Hepatocyte (in vitro differentiated cells): Measurements from ENCODE around the gene TBCD. TPM values are rescaled to one million over a fixed set of nuclear protein-coding genes. Genes with fewer than 3 reads are reported as not detected.

Experiments
- DNase-seq: peaks from one replicate; pipeline ENCODE4 v3.0.0-alpha.2; 2016; ENCODE audit warnings: low spot score
- H2AFZ ChIP-seq: fragments of 200-600 bp; sonication (generic); 2 replicates; pipeline ENCODE4 v1.6.0; 2016; ENCODE audit warnings: antibody characterized with exemption, mild to moderate bottlenecking
- H3K27ac ChIP-seq: fragments of 200-600 bp; sonication (generic); 2 replicates; pipeline ENCODE4 v1.5.1; 2016; ENCODE audit warnings: mild to moderate bottlenecking
- H3K27me3 ChIP-seq: fragments of 200-600 bp; sonication (generic); 2 replicates; pipeline ENCODE4 v1.6.1; 2016
- H3K36me3 ChIP-seq: fragments of 200-600 bp; sonication (generic); replicated peaks from 2 replicates; pipeline ENCODE4 v1.5.1; 2016; ENCODE audit warnings: low read depth; ENCODE audit not compliant: insufficient read depth
- H3K4me1 ChIP-seq: fragments of 200-600 bp; sonication (generic); 2 replicates; pipeline ENCODE4 v1.5.1; 2016; ENCODE audit warnings: mild to moderate bottlenecking, moderate library complexity; ENCODE audit not compliant: insufficient read depth
- H3K4me2 ChIP-seq: fragments of 200-600 bp; sonication (generic); 2 replicates; pipeline ENCODE4 v1.6.0; 2016
- H3K4me3 ChIP-seq: fragments of 200-600 bp; sonication (generic); 2 replicates; pipeline ENCODE4 v1.5.1; 2016; ENCODE audit warnings: mild to moderate bottlenecking
- H3K79me2 ChIP-seq: fragments of 200-600 bp; sonication (generic); 2 replicates; pipeline ENCODE4 v1.6.0; 2017; ENCODE audit warnings: mild to moderate bottlenecking
- H3K9me2 ChIP-seq: fragments of 200-600 bp; sonication (generic); replicated peaks from 2 replicates; pipeline ENCODE4 v1.6.0; 2017; ENCODE audit warnings: mild to moderate bottlenecking; ENCODE audit not compliant: insufficient read depth
- H3K9me3 ChIP-seq: fragments of 200-600 bp; sonication (generic); 2 replicates; pipeline ENCODE4 v1.5.1; 2016; ENCODE audit warnings: low read depth, mild to moderate bottlenecking
- H4K20me1 ChIP-seq: fragments of 200-600 bp; sonication (generic); 2 replicates; pipeline ENCODE4 v1.6.0; 2016; ENCODE audit warnings: mild to moderate bottlenecking; ENCODE audit not compliant: insufficient read depth, poor library complexity, severe bottlenecking
- EZH2 ChIP-seq: fragments of 200-600 bp; sonication (generic); IDR thresholded peaks from 2 replicates; pipeline ENCODE4 v1.6.1; 2016; ENCODE audit warnings: antibody characterized with exemption, mild to moderate bottlenecking, borderline replicate concordance
- EZH2phosphoT487 ChIP-seq: fragments of 200-600 bp; sonication (generic); IDR thresholded peaks from one replicate; pipeline ENCODE4 v1.6.1; 2018; ENCODE audit warnings: antibody characterized with exemption, mild to moderate bottlenecking, low read depth, moderate library complexity; ENCODE audit not compliant: unreplicated experiment, severe bottlenecking
- WGBS: methylation state at CpG from one replicate; pipeline ENCODE4 v1.1.6; 2016; ENCODE audit warnings: low lambda C conversion rate; ENCODE audit errors: missing lambda C conversion rate; 5-methylcytosine and 5-hydroxymethylcytosine counted together
- polyA plus RNA-seq: library from polyadenylated mRNA; unstranded; fragments of >200 nt; fragmentation: Nextera tagmentation; extraction: Ambion mirVana; gene quantifications from 2 replicates; pipeline ENCODE4 v1.2.1, GENCODE V29; 2016
- total RNA-seq: library from RNA; depleted of rRNA; stranded (reverse); fragments of >200 nt; gene quantifications from 2 replicates; pipeline ENCODE4 v1.2.3, GENCODE V29; 2014
- TF ChIP-seq, protein P1 (sequence below): fragments of 200-600 bp; sonication (generic); IDR thresholded peaks from 2 replicates; pipeline ENCODE4 v1.5.1; 2016; ENCODE audit warnings: antibody characterized with exemption, mild to moderate bottlenecking; ENCODE audit not compliant: poor library complexity

TBCD gene
- total and polyA plus RNA-seq, 2 experiments from 2014 or later: 24.5 to 41.5 TPM

DNA sequence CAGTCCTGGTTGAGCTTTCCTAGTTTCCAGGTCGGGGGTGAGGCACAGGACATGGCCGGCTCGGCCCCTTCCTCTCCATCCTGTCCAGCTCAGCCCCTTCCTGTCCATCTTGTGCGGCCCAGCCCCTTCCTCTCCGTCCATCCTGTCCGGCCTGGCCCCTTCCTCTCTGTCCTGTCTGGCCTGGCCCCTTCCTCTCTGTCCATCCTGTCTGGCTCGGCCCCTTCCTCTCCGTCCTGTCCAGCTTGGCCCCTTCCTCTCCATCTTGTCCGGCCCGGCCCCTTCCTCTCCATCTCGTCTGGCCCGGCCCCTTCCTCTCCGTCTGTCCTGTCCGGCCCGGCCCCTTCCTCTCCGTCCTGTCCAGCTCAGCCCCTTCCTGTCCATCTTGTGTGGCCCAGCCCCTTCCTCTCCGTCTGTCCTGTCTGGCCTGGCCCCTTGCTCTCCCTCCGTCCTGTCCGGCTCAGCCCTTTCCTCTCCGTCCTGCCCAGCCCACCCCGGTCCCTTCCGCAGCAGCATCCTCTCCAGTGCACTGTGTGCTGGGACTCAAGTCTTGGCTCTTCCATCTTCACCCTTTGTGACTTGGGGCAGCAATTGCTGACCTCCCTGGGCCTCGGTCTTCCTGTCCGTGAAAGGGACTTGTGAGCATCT is 93.4 kb downstream of the TBCD start:
- Histone ChIP-seq H3K4me1 (peaks cover 3% of the 10 kb centered on the region), H3K4me3 (no peak overlapping the region), H3K79me2 (no peaks in the 10 kb centered on the region), H3K4me2 (no peak overlapping the region), H3K27me3 (no peaks in the 10 kb centered on the region), H4K20me1 (no peaks in the 10 kb centered on the region), H2AFZ (no peak overlapping the region), H3K36me3 (no peaks in the 10 kb centered on the region), H3K9me3 (no peaks in the 10 kb centered on the region), H3K9me2 (no peaks in the 10 kb centered on the region), H3K27ac (no peak overlapping the region)
- WGBS: 94% methylated on average over 12 of the region's 24 CpGs
- TF ChIP-seq, protein P1, sequence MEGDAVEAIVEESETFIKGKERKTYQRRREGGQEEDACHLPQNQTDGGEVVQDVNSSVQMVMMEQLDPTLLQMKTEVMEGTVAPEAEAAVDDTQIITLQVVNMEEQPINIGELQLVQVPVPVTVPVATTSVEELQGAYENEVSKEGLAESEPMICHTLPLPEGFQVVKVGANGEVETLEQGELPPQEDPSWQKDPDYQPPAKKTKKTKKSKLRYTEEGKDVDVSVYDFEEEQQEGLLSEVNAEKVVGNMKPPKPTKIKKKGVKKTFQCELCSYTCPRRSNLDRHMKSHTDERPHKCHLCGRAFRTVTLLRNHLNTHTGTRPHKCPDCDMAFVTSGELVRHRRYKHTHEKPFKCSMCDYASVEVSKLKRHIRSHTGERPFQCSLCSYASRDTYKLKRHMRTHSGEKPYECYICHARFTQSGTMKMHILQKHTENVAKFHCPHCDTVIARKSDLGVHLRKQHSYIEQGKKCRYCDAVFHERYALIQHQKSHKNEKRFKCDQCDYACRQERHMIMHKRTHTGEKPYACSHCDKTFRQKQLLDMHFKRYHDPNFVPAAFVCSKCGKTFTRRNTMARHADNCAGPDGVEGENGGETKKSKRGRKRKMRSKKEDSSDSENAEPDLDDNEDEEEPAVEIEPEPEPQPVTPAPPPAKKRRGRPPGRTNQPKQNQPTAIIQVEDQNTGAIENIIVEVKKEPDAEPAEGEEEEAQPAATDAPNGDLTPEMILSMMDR: no peak
- TF ChIP-seq EZH2: no peak
- TF ChIP-seq EZH2phosphoT487: no peak
- no peak for DNase-seq

DNA sequence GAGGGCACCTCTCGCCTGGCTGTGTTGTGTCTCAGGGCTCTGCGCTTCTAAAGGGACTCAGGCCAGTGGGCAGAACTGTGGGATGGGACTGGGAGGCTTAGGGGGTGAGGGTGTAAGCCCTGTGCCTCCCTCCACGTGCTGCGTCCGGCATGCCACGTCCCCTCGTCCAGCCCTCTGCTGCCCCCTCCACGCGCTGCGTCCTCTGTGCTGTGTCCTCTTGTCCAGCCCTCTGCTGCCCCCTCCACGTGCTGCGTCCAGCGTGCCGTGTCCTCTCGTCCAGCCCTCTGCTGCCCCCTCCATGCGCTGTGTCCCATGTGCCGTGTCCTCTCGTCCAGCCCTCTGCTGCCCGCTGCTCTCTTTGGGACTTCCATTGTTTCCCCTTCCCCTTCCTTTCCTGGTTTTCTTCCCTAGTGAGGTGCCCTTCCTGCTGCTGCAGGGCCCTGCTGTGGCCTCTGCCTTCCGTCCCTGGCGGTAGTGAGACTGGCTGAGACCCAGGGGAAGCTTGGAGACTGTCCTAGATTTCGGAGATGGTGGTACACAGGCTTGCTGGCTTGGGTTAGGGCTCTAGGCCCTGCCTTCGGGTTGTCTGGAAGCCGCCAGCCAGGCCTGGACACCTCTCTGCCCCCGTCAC is 94.3 kb downstream of the TBCD start:
- no peak overlapping the region for H2AFZ ChIP-seq
- H3K4me3 ChIP-seq: no peak overlapping the region
- TF ChIP-seq EZH2phosphoT487 (no peak), EZH2 (no peak)
- TF ChIP-seq, protein P1: no peak
- no peaks in the 10 kb centered on the region for H3K27me3 ChIP-seq
- H3K79me2 ChIP-seq: no peaks in the 10 kb centered on the region
- no peaks in the 10 kb centered on the region for H3K36me3 ChIP-seq
- no peaks in the 10 kb centered on the region for H3K9me2 ChIP-seq
- 92% methylated on average over 20 of the region's 25 CpGs for WGBS
- H3K4me1 ChIP-seq: peaks cover 3% of the 10 kb centered on the region
- no peak overlapping the region for H3K27ac ChIP-seq
- H4K20me1 ChIP-seq: no peaks in the 10 kb centered on the region
- H3K9me3 ChIP-seq: no peaks in the 10 kb centered on the region
- no peak for DNase-seq
- no peak overlapping the region for H3K4me2 ChIP-seq

DNA sequence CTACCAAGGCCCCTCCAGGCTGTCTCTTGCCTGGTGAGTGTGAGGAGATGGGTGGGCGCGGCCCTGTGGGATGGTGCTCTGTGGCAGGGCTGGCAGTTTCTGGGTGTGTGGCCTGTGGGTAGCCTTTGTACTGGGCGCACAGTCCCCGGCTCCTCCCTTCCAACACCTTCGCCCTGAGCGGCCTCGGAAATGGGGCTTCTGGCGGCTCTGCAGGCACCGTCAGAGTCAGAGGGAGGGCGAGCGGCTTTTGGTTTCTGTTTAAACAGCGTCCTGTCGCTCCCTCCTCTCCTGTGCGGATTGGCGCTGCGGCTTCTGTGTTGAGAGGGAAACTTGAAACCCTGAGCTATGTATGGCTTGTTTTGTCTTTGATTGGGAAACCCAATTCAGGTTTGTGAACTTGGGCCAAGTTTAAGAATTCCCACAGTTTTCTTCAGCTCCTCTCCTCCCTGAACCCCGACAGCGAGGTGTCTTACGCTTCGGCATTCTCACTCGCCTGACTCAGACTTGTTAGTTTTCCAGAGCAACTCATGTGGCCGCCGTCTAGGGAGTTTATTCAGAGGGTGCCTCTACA is 96.2 kb downstream of the TBCD start:
- Histone ChIP-seq H2AFZ (no peak overlapping the region), H3K4me1 (peaks cover 3% of the 10 kb centered on the region), H3K36me3 (no peaks in the 10 kb centered on the region), H3K4me2 (peak overlapping the region; percentile 66), H3K9me2 (no peaks in the 10 kb centered on the region), H3K27ac (peak overlapping the region; percentile 66), H3K79me2 (no peaks in the 10 kb centered on the region), H3K4me3 (no peak overlapping the region), H3K9me3 (no peaks in the 10 kb centered on the region), H3K27me3 (no peaks in the 10 kb centered on the region), H4K20me1 (no peaks in the 10 kb centered on the region)
- DNase-seq: peak; percentile 50
- TF ChIP-seq, protein P1: no peak
- no peak for TF ChIP-seq EZH2phosphoT487
- TF ChIP-seq EZH2: no peak
- WGBS: 60% methylated on average over 23 of the region's 23 CpGs
